ENCODE data around the gene PRCC.

The PRCC gene

GRCh38 chr1:156841295-156841855, 74.0 kb downstream of the PRCC start:
- no peak for DNase-seq (ENCODE audit: low read depth, low spot score)

- DNase-seq (ENCODE audit: low read depth, low spot score) = no peak
These were observed 75.4 kb downstream of the PRCC start for GRCh38 chr1:156842618-156843300.

GRCh38 chr1:156844102-156844501, 76.8 kb downstream of the PRCC start:
- DNase-seq (ENCODE audit: low read depth, low spot score) = no peak

DNA sequence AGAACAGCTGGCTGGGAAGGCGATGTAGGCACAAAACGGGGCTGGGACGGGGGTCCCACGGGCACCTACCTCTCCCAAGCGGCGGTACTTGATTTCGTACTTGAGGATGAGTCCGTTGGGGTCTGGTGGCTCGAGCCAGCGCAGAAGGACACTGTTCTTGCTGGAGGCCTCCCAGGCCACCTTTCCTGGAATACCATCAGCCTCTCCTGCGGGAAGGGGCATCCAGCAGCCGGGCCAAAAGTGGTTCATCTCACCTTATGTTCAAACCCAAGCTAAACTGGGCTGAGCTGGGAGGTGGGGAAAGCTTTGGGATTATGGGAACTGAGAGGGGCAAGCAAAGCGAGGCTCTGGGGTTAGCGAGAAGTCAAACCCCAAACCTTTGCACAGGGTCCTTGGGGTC, 77.3 kb downstream of the PRCC start:
- no peak for DNase-seq (ENCODE audit: low read depth, low spot score)

DNA sequence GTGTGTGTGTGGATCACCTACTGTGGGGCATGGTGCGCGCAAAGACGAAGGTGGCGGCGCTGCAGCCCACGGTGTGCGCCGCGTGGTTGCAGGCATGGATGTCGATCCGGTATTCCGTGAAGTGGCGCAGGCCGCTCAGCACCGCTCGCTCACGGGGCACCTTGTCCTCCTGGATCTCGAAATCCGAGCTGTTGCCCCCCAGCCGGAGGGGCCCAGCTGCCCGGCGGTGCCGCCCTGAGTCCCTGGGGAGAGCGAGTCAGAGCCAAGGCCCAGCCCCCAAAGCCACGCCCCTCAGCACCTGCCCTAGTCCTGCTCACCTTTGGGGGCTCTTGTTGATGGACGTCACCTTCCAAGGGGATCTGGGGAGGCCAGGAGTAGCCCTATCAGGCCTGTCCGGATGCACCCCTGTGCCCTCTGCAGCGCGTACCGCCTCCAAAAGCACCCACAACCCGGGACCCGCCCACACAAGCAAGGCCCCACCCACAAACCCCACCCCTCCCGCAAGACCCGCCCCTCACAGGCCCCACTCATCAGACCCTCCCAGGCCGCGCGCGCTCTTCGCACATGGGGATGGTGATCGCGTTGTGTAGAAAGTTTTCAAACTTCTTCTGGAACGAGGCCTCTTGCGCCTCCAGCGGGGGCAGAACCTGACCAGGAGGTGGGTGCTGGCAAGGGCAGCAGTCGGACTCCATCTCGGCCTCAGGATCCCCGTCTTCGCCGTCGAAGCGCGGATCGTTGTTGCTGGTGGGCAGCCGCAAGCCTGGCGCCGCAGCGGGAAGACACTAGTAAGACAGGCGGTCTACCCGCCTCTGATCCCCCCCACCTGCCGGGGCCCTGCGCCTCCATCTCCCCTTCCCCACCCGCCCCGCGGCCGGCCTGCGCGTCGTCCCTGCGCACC, 78.0 kb downstream of the PRCC start:
- no peak for DNase-seq (ENCODE audit: low read depth, low spot score)

- no peak for DNase-seq (ENCODE audit: low read depth, low spot score)
These were observed 78.7 kb downstream of the PRCC start for GRCh38 chr1:156845953-156846545.

GRCh38 chr1:156846643-156847042, 79.3 kb downstream of the PRCC start:
- no peak for DNase-seq (ENCODE audit: low read depth, low spot score)

DNA sequence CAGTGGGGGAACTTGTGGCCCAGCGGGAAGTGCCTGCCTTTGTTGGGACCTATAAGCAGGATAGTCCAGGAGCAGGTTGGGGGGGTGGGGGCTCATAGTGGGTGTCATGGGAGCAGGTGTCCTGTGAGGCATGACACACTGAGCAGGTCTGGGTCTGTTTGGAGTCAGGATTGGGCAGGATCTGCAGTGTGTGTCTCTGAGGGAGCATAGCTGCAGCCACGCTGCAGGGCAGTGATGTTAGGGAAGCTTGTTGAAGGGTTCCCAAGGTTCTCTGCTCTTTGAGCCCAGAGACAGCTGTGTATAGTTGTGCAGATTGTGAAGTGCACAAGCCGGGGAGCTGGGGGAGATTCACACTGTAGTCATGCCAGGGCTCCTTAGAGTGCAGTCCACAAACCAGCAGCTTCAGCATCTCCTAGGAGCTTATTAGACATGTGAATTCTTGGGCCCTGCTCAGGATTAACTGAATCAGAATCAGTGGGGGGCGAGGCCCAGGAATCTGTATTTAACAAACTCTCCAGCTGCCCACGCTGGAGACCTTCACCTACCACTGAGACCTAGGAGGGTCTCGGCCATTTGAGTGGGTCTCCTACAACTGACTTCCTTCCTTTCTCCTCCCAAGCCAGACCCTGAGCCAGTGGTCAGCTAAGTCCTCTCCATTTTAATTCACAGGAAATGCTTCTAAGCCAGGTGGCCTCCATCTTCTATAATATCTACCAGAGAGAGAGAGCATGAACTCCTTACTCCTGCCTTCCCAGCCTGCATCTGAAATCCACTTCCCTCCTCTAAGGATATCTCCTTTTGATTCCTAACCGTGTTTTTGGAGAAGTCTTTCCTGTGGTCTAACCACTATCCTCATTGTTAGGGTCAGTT, 80.5 kb downstream of the PRCC start:
- no peak for DNase-seq (ENCODE audit: low read depth, low spot score)

DNA sequence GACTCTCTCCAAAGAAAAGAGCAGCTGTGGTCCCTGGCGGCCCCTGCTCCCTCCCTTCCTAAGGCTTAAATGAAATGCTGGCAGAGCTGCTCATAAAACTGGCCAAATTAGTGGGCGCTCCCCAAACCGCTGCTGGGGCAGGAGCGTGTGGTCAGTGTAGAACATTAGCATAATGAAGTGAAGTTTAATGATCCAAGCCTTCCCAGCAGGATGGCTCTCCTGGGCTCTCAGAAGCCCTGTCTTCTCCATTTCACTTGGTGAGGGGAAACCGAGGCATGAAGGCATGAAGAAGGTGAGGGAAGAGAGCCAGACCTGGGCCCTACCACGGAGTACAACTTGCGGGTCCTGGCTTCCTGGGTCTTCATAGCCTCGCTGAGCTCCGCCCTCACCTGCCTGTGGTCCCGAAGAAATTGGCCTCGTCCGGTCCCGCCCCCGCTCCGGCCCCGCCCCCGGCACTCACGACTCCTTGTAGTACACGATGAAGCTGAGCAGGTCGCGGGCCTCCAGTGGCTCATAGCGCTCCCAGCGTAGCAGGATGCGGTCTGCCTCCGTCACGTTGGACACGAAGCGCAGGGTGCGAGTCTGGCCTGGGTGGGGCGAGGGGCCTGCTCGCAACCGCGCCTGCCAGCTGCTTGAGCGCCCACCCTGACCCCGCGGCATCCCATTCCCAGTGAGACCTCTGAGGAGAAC, 81.3 kb downstream of the PRCC start:
- DNase-seq (ENCODE audit: low read depth, low spot score) = no peak

DNA sequence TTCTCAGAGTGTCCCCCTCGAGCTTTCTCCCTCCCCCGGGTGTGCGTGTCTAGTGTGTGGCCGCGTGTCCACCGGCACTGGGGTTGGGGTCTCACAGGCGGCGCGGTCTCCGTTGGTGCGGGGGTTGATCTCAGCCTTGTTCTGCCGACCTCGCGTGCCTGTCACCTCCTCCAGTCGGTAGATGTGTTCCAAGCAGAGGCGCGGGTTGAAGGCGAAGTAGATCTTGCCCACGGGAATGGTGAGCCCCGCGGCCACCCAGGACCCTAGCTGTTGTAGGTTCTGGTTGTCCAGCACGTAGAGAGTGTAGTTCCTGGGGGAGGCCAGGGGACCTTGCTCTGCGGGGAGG, 81.8 kb downstream of the PRCC start:
- no peak for DNase-seq (ENCODE audit: low read depth, low spot score)
